ENCODE measurements around the gene LCE3B.
"Not testable (repeated sequence)": the region's sequence is repeated elsewhere in the genome, so short reads cannot be mapped to it uniquely, and the experiment has no call there.

The LCE3B gene

GRCh38 chr1:152613511-152613910 lies at the start of gene LCE3B:
Gene LCE3B (plus strand): TSS chr1:152613811. CDS start chr1:152613811, 0 bp downstream.
- no peak for TF ChIP-seq CTCF (IDR thresholded peaks at IDR 0.05; ENCODE audit: low read depth, low read length)
- DNase-seq (ENCODE audit: extremely low read depth, low read depth): no peak

GRCh38 chr1:152565115-152565514 lies 48.5 kb upstream of the LCE3B start:
- no peak for DNase-seq (ENCODE audit: extremely low read depth, low read depth)
- no peak for TF ChIP-seq CTCF (IDR thresholded peaks at IDR 0.05; ENCODE audit: low read depth, low read length)

- DNase-seq (ENCODE audit: extremely low read depth, low read depth): no peak
- no peak for TF ChIP-seq CTCF (IDR thresholded peaks at IDR 0.05; ENCODE audit: low read depth, low read length)
Observed at GRCh38 chr1:152565535-152566215, 47.9 kb upstream of the LCE3B start.

- no peak for DNase-seq (ENCODE audit: extremely low read depth, low read depth)
- no peak for TF ChIP-seq CTCF (IDR thresholded peaks at IDR 0.05; ENCODE audit: low read depth, low read length)
Observed at GRCh38 chr1:152566681-152567080, 46.9 kb upstream of the LCE3B start, which contains the start of gene LCE3E. Gene LCE3E (minus strand): TSS chr1:152566780. CDS start chr1:152566208, 572 bp downstream.

GRCh38 chr1:152577168-152577567 lies 36.4 kb upstream of the LCE3B start:
- DNase-seq (ENCODE audit: extremely low read depth, low read depth): no peak
- TF ChIP-seq CTCF (IDR thresholded peaks at IDR 0.05; ENCODE audit: low read depth, low read length): no peak

- not testable (repeated sequence) for DNase-seq (ENCODE audit: extremely low read depth, low read depth)
Observed at GRCh38 chr1:152579526-152579925, 34.1 kb upstream of the LCE3B start.

GRCh38 chr1:152580433-152580832 lies 33.2 kb upstream of the LCE3B start, which contains the start of gene LCE3D:
Gene LCE3D (minus strand): TSS chr1:152580516. CDS start chr1:152579936, 580 bp downstream.
- no peak for TF ChIP-seq CTCF (IDR thresholded peaks at IDR 0.05; ENCODE audit: low read depth, low read length)

GRCh38 chr1:152582647-152583046 lies 31.0 kb upstream of the LCE3B start:
- no peak for TF ChIP-seq CTCF (IDR thresholded peaks at IDR 0.05; ENCODE audit: low read depth, low read length)

More at GRCh38 chr1:152580433-152580832, 33.2 kb upstream of the LCE3B start, which contains the start of gene LCE3D:
- no peak for DNase-seq (ENCODE audit: extremely low read depth, low read depth)

More at GRCh38 chr1:152582647-152583046, 31.0 kb upstream of the LCE3B start:
- no peak for DNase-seq (ENCODE audit: extremely low read depth, low read depth)
